ENCODE data around the gene CHIA. TPM values are rescaled to one million over a fixed set of nuclear protein-coding genes. Genes with fewer than 3 reads are reported as not detected.
A peak's percentile ranks its signal among the peaks of the same experiment; 100 is the strongest.
"Not testable (repeated sequence)": the region's sequence is repeated elsewhere in the genome, so short reads cannot be mapped to it uniquely, and the experiment has no call there.

CHIA gene
- total RNA-seq, 1 experiment from 2014 or later = not detected

- Histone ChIP-seq H3K14ac (ENCODE audit: insufficient read depth, low read length) (no peak overlapping the region), H4K8ac (replicated peaks; ENCODE audit: insufficient read length, low read depth, low read length) (no peak overlapping the region), H4K20me1 (ENCODE audit: control insufficient read depth, insufficient read depth, insufficient read length) (no peaks in the 10 kb centered on the region), H4K5ac (ENCODE audit: insufficient read length, low read depth, low read length) (no peak overlapping the region), H3T11ph (ENCODE audit: low read length) (no peak overlapping the region), H2BK15ac (ENCODE audit: low read depth, low read length) (no peak overlapping the region), H3K27ac (ENCODE audit: insufficient read length, low read depth, low read length) (no peak overlapping the region), H3K23ac (ENCODE audit: insufficient read length, low read depth, low read length) (no peak overlapping the region), H2BK5ac (ENCODE audit: insufficient read length, low read length) (no peak overlapping the region), H2AK5ac (ENCODE audit: insufficient read length, low read length) (no peak overlapping the region), H3K9ac (ENCODE audit: extremely low read depth, insufficient read length, low read length) (no peak overlapping the region), H3K4ac (ENCODE audit: low read depth, low read length) (no peak overlapping the region), H2BK20ac (ENCODE audit: low read depth, low read length, poor library complexity, severe bottlenecking) (no peak overlapping the region), H2AFZ (ENCODE audit: low read length) (no peak overlapping the region), H3K27me3 (ENCODE audit: insufficient read depth, low read length) (no peaks in the 10 kb centered on the region), H3K56ac (ENCODE audit: insufficient read length, low read depth, low read length) (no peak overlapping the region), H3K23me2 (ENCODE audit: insufficient read length, low read depth, low read length, poor library complexity, severe bottlenecking) (no peaks in the 10 kb centered on the region), H2BK12ac (ENCODE audit: insufficient read length, low read depth, low read length) (no peak overlapping the region), H4K91ac (ENCODE audit: insufficient read length, low read depth, low read length) (no peak overlapping the region), H3K9me3 (ENCODE audit: control insufficient read depth, low read depth, low read length) (no peaks in the 10 kb centered on the region), H2BK120ac (ENCODE audit: low read depth, low read length, poor library complexity, severe bottlenecking) (no peak overlapping the region), H3K79me1 (ENCODE audit: insufficient read depth, low read depth, low read length, poor library complexity, severe bottlenecking) (no peaks in the 10 kb centered on the region), H3K4me2 (ENCODE audit: insufficient read depth, insufficient read length, low read length) (no peak overlapping the region), H3K18ac (ENCODE audit: insufficient read length, low read depth, low read length) (no peak overlapping the region), H3K79me2 (ENCODE audit: insufficient read depth, low read length) (no peaks in the 10 kb centered on the region), H3K4me1 (ENCODE audit: insufficient read depth, low read length) (no peaks in the 10 kb centered on the region)
- DNase-seq = peak; percentile 43
- Mint-ChIP-seq H3K4me3 (no peak overlapping the region), H3K27ac (no peak overlapping the region), H3K36me3 (ENCODE audit: insufficient read depth in 1 of 3, low read depth in 3 of 3) (peaks cover 3 to 23% (median 12%) of the 10 kb centered on the region in 3 experiments; a peak in 5 of 7 replicates), H3K4me1 (no peaks in the 10 kb centered on the region), H3K27me3 (ENCODE audit: low read depth) (no peaks in the 10 kb centered on the region), H3K9me3 (peaks cover 25 to 33% of the 10 kb centered on the region in 2 experiments)
- no CpG with 5 or more reads among the region's 2 CpGs for WGBS (ENCODE audit: extremely low coverage, insufficient read length, low lambda C conversion rate)
- TF ChIP-seq CTCF (conservative IDR thresholded peaks at IDR 0.05) = peak; percentile 90
These were observed 43.5 kb downstream of the CHIA start for GRCh38 chr1:111334169-111334568.

GRCh38 chr1:111335214-111335877, 44.7 kb downstream of the CHIA start:
- not testable (repeated sequence) for H2BK12ac ChIP-seq (ENCODE audit: insufficient read length, low read depth, low read length); H2BK5ac ChIP-seq (ENCODE audit: insufficient read length, low read length); H3K4me3 Mint-ChIP-seq; H3K23ac ChIP-seq (ENCODE audit: insufficient read length, low read depth, low read length); H3K9me3 ChIP-seq (ENCODE audit: control insufficient read depth, low read depth, low read length); H3K14ac ChIP-seq (ENCODE audit: insufficient read depth, low read length); H2AFZ ChIP-seq (ENCODE audit: low read length); H3K79me1 ChIP-seq (ENCODE audit: insufficient read depth, low read depth, low read length, poor library complexity, severe bottlenecking); H3T11ph ChIP-seq (ENCODE audit: low read length); H3K18ac ChIP-seq (ENCODE audit: insufficient read length, low read depth, low read length); H3K27ac ChIP-seq (ENCODE audit: insufficient read length, low read depth, low read length); DNase-seq; H3K27ac Mint-ChIP-seq; H3K23me2 ChIP-seq (ENCODE audit: insufficient read length, low read depth, low read length, poor library complexity, severe bottlenecking); H3K4me2 ChIP-seq (ENCODE audit: insufficient read depth, insufficient read length, low read length); H2BK20ac ChIP-seq (ENCODE audit: low read depth, low read length, poor library complexity, severe bottlenecking); H3K79me2 ChIP-seq (ENCODE audit: insufficient read depth, low read length); H4K8ac ChIP-seq (replicated peaks; ENCODE audit: insufficient read length, low read depth, low read length); H4K20me1 ChIP-seq (ENCODE audit: control insufficient read depth, insufficient read depth, insufficient read length); H2BK120ac ChIP-seq (ENCODE audit: low read depth, low read length, poor library complexity, severe bottlenecking); H3K4me1 Mint-ChIP-seq; H2AK5ac ChIP-seq (ENCODE audit: insufficient read length, low read length); H4K91ac ChIP-seq (ENCODE audit: insufficient read length, low read depth, low read length); H3K4ac ChIP-seq (ENCODE audit: low read depth, low read length); H3K56ac ChIP-seq (ENCODE audit: insufficient read length, low read depth, low read length); H4K5ac ChIP-seq (ENCODE audit: insufficient read length, low read depth, low read length); H3K27me3 Mint-ChIP-seq (ENCODE audit: low read depth); H2BK15ac ChIP-seq (ENCODE audit: low read depth, low read length); H3K4me1 ChIP-seq (ENCODE audit: insufficient read depth, low read length); H3K9ac ChIP-seq (ENCODE audit: extremely low read depth, insufficient read length, low read length); H3K27me3 ChIP-seq (ENCODE audit: insufficient read depth, low read length)
- H3K36me3 Mint-ChIP-seq (ENCODE audit: insufficient read depth in 1 of 3, low read depth in 3 of 3) = peaks cover 3 to 17% (median 10%) of the 10 kb centered on the region in 3 experiments; a peak in 4 of 7 replicates
- H3K9me3 Mint-ChIP-seq = peaks cover 24 to 32% of the 10 kb centered on the region in 2 experiments
- no CpG with 5 or more reads among the region's 15 CpGs for WGBS (ENCODE audit: extremely low coverage, insufficient read length, low lambda C conversion rate)

Measured in H9 (cell line).